ENCODE measurements around the gene AFTPH.

DNA sequence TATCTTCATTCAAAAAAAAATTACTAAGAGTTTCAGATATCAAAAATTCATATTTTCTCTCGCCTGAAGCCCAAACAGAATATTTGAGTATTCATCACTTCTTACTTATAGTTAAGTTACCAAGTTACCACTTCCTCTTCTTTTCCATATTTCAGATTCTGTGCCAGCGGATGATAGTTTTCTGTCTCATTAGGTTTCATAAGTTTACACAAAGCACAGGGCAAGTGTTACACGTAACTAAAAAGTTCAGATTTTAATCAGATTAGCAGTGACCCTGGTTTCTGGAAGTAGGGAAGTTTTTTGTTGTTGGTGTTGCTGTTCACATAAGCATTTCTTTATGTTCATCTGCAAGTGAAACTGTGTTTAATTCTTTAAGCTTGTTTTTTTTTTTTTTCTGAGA, 10.2 kb downstream of the AFTPH start:
- TF ChIP-seq, protein P1, sequence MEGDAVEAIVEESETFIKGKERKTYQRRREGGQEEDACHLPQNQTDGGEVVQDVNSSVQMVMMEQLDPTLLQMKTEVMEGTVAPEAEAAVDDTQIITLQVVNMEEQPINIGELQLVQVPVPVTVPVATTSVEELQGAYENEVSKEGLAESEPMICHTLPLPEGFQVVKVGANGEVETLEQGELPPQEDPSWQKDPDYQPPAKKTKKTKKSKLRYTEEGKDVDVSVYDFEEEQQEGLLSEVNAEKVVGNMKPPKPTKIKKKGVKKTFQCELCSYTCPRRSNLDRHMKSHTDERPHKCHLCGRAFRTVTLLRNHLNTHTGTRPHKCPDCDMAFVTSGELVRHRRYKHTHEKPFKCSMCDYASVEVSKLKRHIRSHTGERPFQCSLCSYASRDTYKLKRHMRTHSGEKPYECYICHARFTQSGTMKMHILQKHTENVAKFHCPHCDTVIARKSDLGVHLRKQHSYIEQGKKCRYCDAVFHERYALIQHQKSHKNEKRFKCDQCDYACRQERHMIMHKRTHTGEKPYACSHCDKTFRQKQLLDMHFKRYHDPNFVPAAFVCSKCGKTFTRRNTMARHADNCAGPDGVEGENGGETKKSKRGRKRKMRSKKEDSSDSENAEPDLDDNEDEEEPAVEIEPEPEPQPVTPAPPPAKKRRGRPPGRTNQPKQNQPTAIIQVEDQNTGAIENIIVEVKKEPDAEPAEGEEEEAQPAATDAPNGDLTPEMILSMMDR (IDR thresholded peaks at IDR 0.05) = no peak
- no peak for TF ChIP-seq POLR2A (IDR thresholded peaks at IDR 0.05)

All from body of pancreas (tissue), 4 donors.